Right kidney (tissue), 1 donor: ENCODE measurements around the gene LTB4R.
A peak's percentile ranks its signal among the peaks of the same experiment; 100 is the strongest.

Experiments used
- DNase-seq: peaks from one replicate; pipeline ENCODE4 v3.0.0-alpha.2; 2016

LTB4R gene

GRCh38 chr14:24299255-24300191 is 11.8 kb upstream of the LTB4R start, which contains the start of the genes DHRS1 and NOP9:
Gene DHRS1 (minus strand): TSS chr14:24299780. CDS start chr14:24299106, 674 bp downstream.
Gene NOP9 (plus strand): TSS chr14:24299850. CDS start chr14:24299955, 105 bp downstream.
- DNase-seq: peak; percentile 90

- DNase-seq: no peak
These were observed 10.8 kb upstream of the LTB4R start for GRCh38 chr14:24300326-24300980.

GRCh38 chr14:24304019-24304387 is 7.3 kb upstream of the LTB4R start:
- DNase-seq: no peak

DNA sequence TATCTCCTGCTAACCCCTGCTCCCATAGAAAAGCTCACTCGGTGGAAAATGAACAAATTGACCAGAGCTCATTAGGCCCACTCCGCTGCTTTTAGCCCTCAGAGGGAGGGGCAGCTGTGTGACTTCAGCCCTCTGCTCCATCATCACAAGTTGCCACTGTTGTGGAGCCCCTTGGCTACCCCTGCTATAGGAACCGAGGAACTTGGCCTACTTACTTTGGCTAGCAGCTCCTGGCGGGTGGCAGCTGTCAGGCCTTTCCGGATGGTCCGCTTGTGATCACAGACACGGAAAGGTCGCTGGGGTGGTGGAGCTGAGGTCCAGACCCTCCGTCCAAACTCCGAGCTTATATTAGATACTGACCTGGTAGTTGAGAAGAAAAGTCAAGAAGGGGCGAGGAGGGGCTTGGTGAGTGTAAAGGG is 4.1 kb upstream of the LTB4R start:
- no peak for DNase-seq

DNA sequence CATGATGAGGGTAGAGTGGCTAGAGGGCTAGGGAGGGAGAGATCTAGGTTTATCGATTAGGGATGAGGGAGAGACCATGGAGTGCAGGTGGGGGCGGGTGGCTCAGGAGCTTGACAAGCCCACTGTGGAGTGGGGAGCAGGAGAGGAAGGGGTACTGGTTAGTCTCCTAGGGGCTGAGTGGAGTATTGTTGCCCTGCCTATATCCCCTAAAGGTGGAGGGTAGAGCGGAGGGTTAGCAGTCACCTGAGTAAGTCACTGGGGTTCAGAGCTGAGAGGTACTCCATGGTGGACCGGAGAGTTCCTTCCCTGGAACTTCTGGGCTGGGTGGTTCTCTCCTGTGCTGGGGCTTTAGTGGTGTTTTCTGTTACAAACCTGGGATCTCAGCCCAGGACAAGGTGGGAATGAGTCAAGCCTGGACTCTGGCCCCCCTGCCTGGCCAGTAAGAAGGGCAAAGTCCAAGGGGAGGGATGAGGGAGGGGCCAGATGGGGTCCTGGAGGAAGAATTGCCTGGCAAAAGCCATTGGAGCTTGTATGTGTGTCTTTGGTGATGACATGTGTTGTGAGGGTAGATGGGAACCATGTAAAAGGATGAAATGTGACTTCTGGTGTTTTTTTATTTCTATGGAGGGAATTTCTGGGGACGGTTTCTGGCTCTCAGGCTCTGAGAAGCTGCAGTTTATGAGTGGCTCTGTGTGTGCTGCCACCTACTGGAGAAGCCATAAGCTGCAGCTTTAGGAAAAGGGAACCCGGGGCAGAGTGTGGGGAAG is 3.5 kb upstream of the LTB4R start, which contains the start of gene CIDEB:
CIDEB (minus strand) TSS at position 403 of the 767 bp plus-strand sequence; CDS start at position 284, 119 bp downstream.
- DNase-seq: peak; percentile 65

- no peak for DNase-seq
These were observed 2.8 kb upstream of the LTB4R start for GRCh38 chr14:24308342-24309124.

- DNase-seq: no peak
These were observed 1.6 kb upstream of the LTB4R start, which contains the start of gene LTB4R2 for GRCh38 chr14:24309538-24310264. Gene LTB4R2 (plus strand): TSS chr14:24310140. CDS start chr14:24310665, 525 bp downstream.

DNA sequence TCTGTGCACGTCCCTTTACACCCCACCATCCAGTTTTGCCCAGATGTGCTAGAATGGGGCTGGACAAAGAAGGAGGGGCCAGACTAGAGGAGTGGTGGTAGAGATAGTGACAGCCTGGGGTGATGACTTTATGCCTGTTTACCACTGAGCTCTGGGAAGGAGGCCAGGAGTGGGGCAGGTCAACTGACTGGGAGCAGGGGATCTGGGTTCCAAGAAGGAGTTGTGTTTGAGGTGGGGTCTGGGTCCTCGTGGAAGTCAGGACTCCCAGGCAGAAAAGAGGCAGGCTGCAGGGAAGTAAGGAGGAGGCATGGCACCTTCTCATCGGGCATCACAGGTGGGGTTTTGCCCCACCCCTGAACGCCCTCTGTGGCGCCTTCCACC is 1.0 kb upstream of the LTB4R start:
- DNase-seq: no peak

DNA sequence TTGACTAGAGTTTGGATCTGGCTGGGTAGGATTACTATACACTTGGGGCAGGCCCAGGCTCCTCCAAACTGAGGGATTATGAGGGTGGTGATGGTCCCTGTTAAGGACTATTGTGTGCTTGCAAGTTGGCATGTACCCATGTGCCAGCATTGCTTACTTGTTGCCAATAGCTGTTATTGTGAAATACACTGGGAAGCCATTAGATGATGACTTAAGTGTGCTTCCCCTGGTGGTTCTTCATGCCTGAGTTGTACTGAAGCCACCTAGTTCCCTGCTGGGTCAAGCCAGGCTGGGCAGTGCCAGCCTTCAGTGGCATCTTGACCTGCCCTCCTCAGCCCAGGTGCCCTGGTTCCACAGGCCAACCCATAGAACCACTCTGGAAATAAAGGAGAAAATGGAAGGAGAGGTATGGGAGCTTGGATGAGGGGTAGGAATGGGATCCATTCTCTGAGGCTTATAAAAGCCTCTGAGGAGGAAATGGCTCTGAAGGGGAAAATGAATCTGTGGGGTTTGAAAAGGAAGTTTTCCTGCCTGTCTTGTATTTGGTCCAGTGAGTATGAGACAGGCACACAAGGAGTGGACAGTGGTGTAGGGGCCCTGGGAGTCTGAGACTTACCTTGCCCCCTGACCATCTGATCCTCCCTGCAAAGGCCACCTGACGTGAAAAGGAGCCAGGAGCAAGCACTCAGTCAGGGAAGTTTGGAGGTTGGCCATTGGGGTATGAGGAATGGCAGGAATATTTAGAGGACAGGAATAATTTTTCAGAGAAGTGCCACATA is 724 bp downstream of the LTB4R start:
- DNase-seq: no peak

GRCh38 chr14:24312736-24313507 is 1.6 kb downstream of the LTB4R start:
- no peak for DNase-seq

DNA sequence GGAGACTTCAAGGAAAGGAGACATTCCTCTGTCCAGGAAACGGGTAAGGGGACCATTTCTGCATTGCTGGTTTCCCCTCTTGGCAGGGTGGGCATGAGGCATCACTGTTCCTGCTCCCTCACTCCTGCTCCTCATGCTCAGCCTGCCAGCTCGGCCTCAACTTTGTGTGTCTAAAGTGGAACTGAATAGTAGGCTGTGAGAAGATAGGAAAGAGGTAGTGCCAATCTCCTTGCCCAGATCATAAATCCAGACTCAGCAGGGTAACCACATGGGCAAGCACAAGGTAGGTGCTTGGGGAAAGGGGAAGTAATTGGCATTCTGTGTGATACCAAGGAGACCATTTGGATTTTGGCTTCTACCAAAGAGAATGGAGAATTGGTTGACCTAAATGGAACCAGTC is 2.6 kb downstream of the LTB4R start:
- no peak for DNase-seq

GRCh38 chr14:24314377-24315193 is 3.3 kb downstream of the LTB4R start:
- DNase-seq: no peak

DNA sequence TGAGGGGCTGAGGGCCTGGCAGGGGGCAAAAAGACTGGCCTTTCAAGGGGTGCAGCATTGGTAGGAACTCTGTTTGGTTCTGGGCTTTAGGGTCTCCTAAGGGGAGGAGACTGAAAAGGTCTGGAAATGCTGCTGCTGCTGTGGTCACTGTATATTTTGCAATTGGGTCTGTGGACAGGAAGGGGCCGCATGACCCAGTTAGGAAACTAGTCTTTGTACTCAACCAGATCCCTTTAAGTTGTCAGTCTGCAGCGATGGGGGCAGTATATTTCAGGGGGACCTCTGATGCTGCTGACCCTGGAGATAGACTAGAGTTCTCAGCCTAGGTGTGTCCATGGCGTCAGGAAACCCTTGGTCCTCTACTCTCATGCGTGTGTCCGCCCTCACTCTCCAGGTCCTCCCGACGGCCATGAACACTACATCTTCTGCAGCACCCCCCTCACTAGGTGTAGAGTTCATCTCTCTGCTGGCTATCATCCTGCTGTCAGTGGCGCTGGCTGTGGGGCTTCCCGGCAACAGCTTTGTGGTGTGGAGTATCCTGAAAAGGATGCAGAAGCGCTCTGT is 4.0 kb downstream of the LTB4R start:
- DNase-seq: no peak

- peak; percentile 65 for DNase-seq
These were observed 4.7 kb downstream of the LTB4R start for GRCh38 chr14:24315807-24316596.

- no peak for DNase-seq
These were observed 5.3 kb downstream of the LTB4R start for GRCh38 chr14:24316597-24316950.

DNA sequence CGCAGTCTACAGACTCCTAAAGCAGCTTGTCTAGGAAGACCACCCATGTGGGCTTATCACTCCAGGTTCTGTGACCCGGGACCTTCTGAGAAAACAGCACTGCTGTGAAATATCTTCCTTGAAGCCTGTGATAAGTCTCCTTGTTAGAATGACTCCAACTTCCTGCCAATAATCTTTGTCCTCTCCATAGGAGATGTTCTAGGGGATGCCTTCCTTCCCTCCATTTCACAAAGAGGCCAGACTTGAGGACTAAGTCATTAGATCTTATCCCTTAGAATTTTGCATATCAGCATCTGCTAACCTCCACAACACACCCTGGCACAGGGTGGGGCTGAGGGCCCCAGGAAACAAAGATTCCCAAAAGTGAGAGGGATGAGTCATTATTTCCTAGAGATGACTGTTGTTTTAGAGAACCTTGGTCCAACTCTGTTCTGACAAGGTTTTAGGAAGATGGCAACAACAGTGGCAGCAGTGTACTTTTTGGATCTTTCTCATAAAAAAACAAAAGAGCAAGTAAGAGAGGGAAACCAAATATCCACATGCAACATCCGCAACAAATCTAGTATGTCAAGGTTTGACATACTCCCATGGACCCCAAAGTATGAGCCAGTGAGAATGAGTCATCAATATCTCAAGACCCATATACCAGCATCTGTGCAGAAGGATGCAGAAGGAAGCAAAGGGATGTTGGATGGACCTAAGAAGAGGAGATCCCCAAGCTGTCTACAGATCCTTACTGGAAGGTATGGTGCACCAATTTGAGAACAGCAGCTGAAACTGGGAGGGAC is 6.0 kb downstream of the LTB4R start:
- no peak for DNase-seq
